Calu3 (cell line): ENCODE data around the gene C5orf34. TPM values are rescaled to one million over a fixed set of nuclear protein-coding genes. Genes with fewer than 3 reads are reported as not detected.
"Not testable (repeated sequence)": the region's sequence is repeated elsewhere in the genome, so short reads cannot be mapped to it uniquely, and the experiment has no call there.

Experiments
- BruUV-seq: library from RNA; stranded (reverse); fragments of 400-500 nt; replicated peaks from 2 replicates; lab custom pipeline; 2021; lab: Mats Ljungman, UMichigan
- CTCF ChIA-PET: fragments of 300-600 bp; sonication (Branson Sonifier 250); formaldehyde crosslinking; loops from one replicate; lab custom pipeline; 2022; ENCODE audit warnings: antibody characterized with exemption; lab: Charles Lee
- DNase-seq: peaks from one replicate; pipeline ENCODE4 v3.0.0; 2022
- H3K27ac Mint-ChIP-seq: one replicate; pipeline ENCODE4 v1.8.0; 2022; ENCODE audit warnings: mixed read lengths; ENCODE audit not compliant: unreplicated experiment
- H3K27me3 Mint-ChIP-seq: one replicate; pipeline ENCODE4 v1.8.0; 2022; ENCODE audit warnings: mixed read lengths; ENCODE audit not compliant: unreplicated experiment
- H3K36me3 Mint-ChIP-seq: one replicate; pipeline ENCODE4 v1.8.0; 2022; ENCODE audit warnings: mild to moderate bottlenecking, moderate library complexity, mixed read lengths; ENCODE audit not compliant: insufficient read depth, unreplicated experiment
- H3K4me1 Mint-ChIP-seq: one replicate; pipeline ENCODE4 v1.8.0; 2022; ENCODE audit warnings: mild to moderate bottlenecking, low read depth, mixed read lengths; ENCODE audit not compliant: unreplicated experiment
- H3K4me3 Mint-ChIP-seq: one replicate; pipeline ENCODE4 v1.8.0; 2022; ENCODE audit warnings: mild to moderate bottlenecking, low read depth, moderate library complexity, mixed read lengths; ENCODE audit not compliant: unreplicated experiment
- H3K9me3 Mint-ChIP-seq: one replicate; pipeline ENCODE4 v1.8.0; 2022; ENCODE audit warnings: low read depth, mixed read lengths; ENCODE audit not compliant: unreplicated experiment
- intact Hi-C: fragments of 100-400 bp; cut with micrococcal nuclease; formaldehyde crosslinking; loops from one replicate; pipeline ENCODE4 v1.10.0; 2022; ENCODE audit not compliant: unreplicated experiment
- total RNA-seq: library from RNA; stranded (reverse); gene quantifications from 2 replicates; pipeline ENCODE4 v1.2.3, GENCODE V29; 2022
- TF ChIP-seq, protein P1 (sequence below): fragments of 200-600 bp; IDR thresholded peaks from one replicate; pipeline ENCODE4 v1.8.0; 2022; ENCODE audit warnings: antibody characterized with exemption; ENCODE audit not compliant: unreplicated experiment

Gene C5orf34
- total RNA-seq, 1 experiment from 2014 or later, result 6.9 TPM

DNA sequence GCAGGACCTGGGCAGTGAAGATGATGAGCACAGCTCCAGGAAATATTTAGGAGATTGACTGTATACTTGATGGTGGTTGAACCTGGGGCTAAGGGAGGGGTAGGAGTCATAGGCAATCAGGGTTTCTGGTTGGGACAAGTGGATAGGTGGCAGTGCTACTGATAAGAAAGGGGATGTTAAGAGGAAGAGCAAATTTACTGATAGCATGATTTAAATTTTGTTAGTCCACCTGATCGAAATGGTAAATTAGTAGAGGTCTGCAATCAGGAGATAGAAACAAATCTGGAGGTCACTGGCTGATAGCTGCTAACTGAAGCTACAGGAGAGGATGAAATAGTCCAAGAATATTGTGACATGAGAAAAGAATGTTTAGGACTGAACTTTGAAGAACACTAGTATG, 5.7 kb upstream of the C5orf34 start:
- intact Hi-C loops, result no loop called here
- CTCF ChIA-PET, result interaction anchor here (0.7 kb wide), 1 partner anchor 521 kb away, joined by 4 read pairs; no protein-coding TSS in a partner anchor
- Mint-ChIP-seq H3K36me3 (peaks cover 26% of the 10 kb centered on the region), H3K27me3 (no peaks in the 10 kb centered on the region), H3K4me3 (no peak overlapping the region), H3K4me1 (no peaks in the 10 kb centered on the region), H3K27ac (no peak overlapping the region), H3K9me3 (no peaks in the 10 kb centered on the region)
- no TSS peak for BruUV-seq
- no peak for DNase-seq
- TF ChIP-seq, protein P1, sequence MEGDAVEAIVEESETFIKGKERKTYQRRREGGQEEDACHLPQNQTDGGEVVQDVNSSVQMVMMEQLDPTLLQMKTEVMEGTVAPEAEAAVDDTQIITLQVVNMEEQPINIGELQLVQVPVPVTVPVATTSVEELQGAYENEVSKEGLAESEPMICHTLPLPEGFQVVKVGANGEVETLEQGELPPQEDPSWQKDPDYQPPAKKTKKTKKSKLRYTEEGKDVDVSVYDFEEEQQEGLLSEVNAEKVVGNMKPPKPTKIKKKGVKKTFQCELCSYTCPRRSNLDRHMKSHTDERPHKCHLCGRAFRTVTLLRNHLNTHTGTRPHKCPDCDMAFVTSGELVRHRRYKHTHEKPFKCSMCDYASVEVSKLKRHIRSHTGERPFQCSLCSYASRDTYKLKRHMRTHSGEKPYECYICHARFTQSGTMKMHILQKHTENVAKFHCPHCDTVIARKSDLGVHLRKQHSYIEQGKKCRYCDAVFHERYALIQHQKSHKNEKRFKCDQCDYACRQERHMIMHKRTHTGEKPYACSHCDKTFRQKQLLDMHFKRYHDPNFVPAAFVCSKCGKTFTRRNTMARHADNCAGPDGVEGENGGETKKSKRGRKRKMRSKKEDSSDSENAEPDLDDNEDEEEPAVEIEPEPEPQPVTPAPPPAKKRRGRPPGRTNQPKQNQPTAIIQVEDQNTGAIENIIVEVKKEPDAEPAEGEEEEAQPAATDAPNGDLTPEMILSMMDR, result no peak

DNA sequence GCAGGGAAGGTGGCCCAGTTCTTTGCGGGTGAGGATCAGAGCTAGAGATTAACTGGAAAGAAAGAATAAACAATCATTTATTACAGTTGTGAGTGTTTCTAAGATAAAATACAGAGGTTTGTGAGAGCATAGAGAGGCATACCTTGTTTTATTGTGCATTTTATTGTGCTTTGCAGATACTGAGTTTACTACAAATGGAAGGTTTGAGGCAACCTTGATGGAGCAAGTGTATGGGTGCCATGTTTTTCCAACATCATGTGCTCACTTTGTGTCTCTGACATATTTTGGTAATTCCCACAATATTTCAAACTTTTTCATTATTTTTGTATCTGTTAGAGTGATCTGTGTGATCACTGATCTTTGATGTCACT, 715 bp upstream of the C5orf34 start:
- peaks cover 20% of the 10 kb centered on the region for H3K36me3 Mint-ChIP-seq
- DNase-seq, result no peak
- CTCF ChIA-PET, result interaction anchor here (0.8 to 1.6 kb wide), 2 partner anchors 31 to 126 kb away, joined by 3 to 15 read pairs; partner anchors contain the start of gene TMEM267
- H3K4me3 Mint-ChIP-seq, result peak overlapping the region; percentile 63
- H3K9me3 Mint-ChIP-seq, result no peaks in the 10 kb centered on the region
- H3K27ac Mint-ChIP-seq, result peak overlapping the region; percentile 34
- TF ChIP-seq, protein P1, result no peak
- H3K4me1 Mint-ChIP-seq, result peaks cover 26% of the 10 kb centered on the region
- intact Hi-C loops, result no loop called here
- no TSS peak for BruUV-seq
- no peaks in the 10 kb centered on the region for H3K27me3 Mint-ChIP-seq

DNA sequence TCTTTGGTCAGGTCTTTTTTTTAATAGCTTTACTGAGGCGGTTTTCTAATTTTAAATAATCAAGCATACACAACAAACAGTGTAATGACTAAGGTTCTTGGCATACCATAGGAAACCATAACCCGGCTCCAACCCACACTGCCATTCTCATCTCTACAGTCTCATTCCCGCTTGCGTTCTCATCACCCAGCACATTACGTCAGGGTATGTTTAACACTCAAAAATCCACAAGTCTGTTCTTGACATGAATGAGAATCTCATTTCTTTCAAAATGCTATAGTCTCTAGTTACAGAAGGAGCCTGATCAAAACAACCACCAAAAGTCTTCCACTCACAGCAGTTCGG, 505 bp downstream of the C5orf34 start:
- Mint-ChIP-seq H3K36me3 (peaks cover 20% of the 10 kb centered on the region), H3K9me3 (no peaks in the 10 kb centered on the region), H3K27me3 (no peaks in the 10 kb centered on the region), H3K27ac (peak overlapping the region; percentile 34), H3K4me3 (peak overlapping the region; percentile 63), H3K4me1 (peaks cover 26% of the 10 kb centered on the region)
- intact Hi-C loops, result no loop called here
- DNase-seq, result no peak
- CTCF ChIA-PET, result interaction anchor here (1.6 kb wide), 1 partner anchor 29 kb away, joined by 15 read pairs; the partner anchor contains the start of gene TMEM267
- BruUV-seq, result TSS peak; percentile 93
- TF ChIP-seq, protein P1, result no peak

DNA sequence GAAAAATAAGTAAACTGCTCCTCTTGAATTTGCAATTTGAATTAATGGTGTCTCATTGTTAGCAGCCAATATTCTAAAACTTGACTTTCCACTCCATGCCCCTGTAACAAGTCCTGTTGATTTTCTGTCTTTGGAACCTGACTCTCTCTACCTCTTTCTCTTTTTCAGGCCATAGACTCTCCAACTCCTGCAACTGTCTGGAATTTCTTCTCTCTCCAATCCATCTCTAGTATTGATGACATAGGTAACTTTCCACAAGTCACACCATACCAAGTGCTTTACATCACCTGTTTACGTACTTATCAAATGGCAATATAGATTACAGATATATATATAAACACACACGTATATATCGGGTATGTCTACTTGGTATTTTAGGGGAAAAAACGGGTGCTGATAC, 923 bp downstream of the C5orf34 start:
- Mint-ChIP-seq H3K27ac (peak overlapping the region; percentile 34), H3K36me3 (peaks cover 20% of the 10 kb centered on the region), H3K9me3 (no peaks in the 10 kb centered on the region), H3K4me3 (peak overlapping the region; percentile 63), H3K4me1 (peaks cover 26% of the 10 kb centered on the region), H3K27me3 (no peaks in the 10 kb centered on the region)
- intact Hi-C loops, result no loop called here
- CTCF ChIA-PET, result no interaction called here
- BruUV-seq, result no TSS peak
- DNase-seq, result no peak
- TF ChIP-seq, protein P1, result no peak

DNA sequence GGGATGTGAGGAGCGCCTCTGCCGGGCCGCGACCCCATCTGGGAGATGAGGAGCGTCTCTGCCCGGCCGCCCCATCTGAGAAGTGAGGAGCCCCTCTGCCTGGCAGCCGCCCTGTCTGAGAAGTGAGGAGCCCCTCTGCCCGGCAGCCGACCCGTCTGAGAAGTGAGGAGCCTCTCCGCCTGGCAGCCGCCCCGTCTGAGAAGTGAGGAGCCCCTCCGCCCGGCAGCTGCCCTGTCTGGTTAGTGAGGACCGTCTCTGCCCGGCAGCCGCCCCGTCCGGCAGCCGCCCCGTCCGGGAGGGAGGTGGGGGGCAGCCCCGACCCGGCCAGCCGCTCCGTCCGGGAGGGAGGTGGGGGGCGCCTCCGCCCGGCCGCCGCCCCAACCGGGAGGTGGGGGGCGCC, 3.9 kb downstream of the C5orf34 start:
- intact Hi-C loops, H3K4me3 Mint-ChIP-seq, DNase-seq, BruUV-seq, H3K27ac Mint-ChIP-seq, H3K9me3 Mint-ChIP-seq, CTCF ChIA-PET, H3K27me3 Mint-ChIP-seq: not testable (repeated sequence)
- H3K36me3 Mint-ChIP-seq, result peaks cover 20% of the 10 kb centered on the region
- H3K4me1 Mint-ChIP-seq, result peaks cover 26% of the 10 kb centered on the region
